ENCODE data around the gene NKIRAS2. TPM values are rescaled to one million over a fixed set of nuclear protein-coding genes. Genes with fewer than 3 reads are reported as not detected.

NKIRAS2 gene
- total RNA-seq: 10 to 100 TPM; 43.8 to 46.2 TPM

GRCh38 chr17:42019509-42020404 is at the start of gene NKIRAS2:
Gene NKIRAS2, plus strand, starts transcription at chr17:42020090. Its CDS starts 1,488 bp downstream, at chr17:42021578.
- no peaks in the 10 kb centered on the region for H3K9me3 ChIP-seq
- peak; percentile 67 for DNase-seq (ENCODE audit: low spot score)
- peak within 1 kb of the TSS; percentile 43 to 76 for H3K27ac ChIP-seq
- peaks cover 29 to 47% of the 10 kb centered on the region in 2 donors for H3K4me1 ChIP-seq (ENCODE audit: control insufficient read depth in 1 of 2, low read depth in 2 of 2)
- peak within 1 kb of the TSS; percentile 97 for H3K4me3 ChIP-seq
- H3K36me3 ChIP-seq: peaks cover 21% of the 10 kb centered on the region
- ATAC-seq (ENCODE audit: insufficient number of reproducible peaks, low FRiP score, low read depth): peak; percentile 41
- peak; percentile 98 for TF ChIP-seq CTCF (IDR thresholded peaks at IDR 0.05)
- no peaks in the 10 kb centered on the region for H3K27me3 ChIP-seq (replicated peaks; ENCODE audit: insufficient read depth)

GRCh38 chr17:41970901-41971331 is 49.0 kb upstream of the NKIRAS2 start:
- no peaks in the 10 kb centered on the region for H3K9me3 ChIP-seq
- ATAC-seq (ENCODE audit: insufficient number of reproducible peaks, low FRiP score, low read depth) (no peak), DNase-seq (ENCODE audit: low spot score) (no peak)
- peaks cover 4 to 39% of the 10 kb centered on the region in 2 donors for H3K4me1 ChIP-seq (ENCODE audit: control insufficient read depth in 1 of 2, low read depth in 2 of 2)
- no peaks in the 10 kb centered on the region for H3K27me3 ChIP-seq (replicated peaks; ENCODE audit: insufficient read depth)
- no peak overlapping the region for H3K27ac ChIP-seq
- no peak for TF ChIP-seq CTCF (IDR thresholded peaks at IDR 0.05)
- H3K36me3 ChIP-seq: peaks cover 33% of the 10 kb centered on the region
- H3K4me3 ChIP-seq: no peak overlapping the region

GRCh38 chr17:41971721-41972523 is 48.0 kb upstream of the NKIRAS2 start:
- Histone ChIP-seq H3K27me3 (replicated peaks; ENCODE audit: insufficient read depth) (no peaks in the 10 kb centered on the region), H3K9me3 (no peaks in the 10 kb centered on the region), H3K4me3 (no peak overlapping the region), H3K36me3 (peaks cover 41% of the 10 kb centered on the region), H3K4me1 (ENCODE audit: control insufficient read depth in 1 of 2, low read depth in 2 of 2) (peaks cover 4 to 41% of the 10 kb centered on the region in 2 donors), H3K27ac (no peak overlapping the region)
- no peak for ATAC-seq (ENCODE audit: insufficient number of reproducible peaks, low FRiP score, low read depth)
- no peak for DNase-seq (ENCODE audit: low spot score)
- TF ChIP-seq CTCF (IDR thresholded peaks at IDR 0.05): no peak

GRCh38 chr17:41972571-41973407 is 47.1 kb upstream of the NKIRAS2 start:
- DNase-seq (ENCODE audit: low spot score) (no peak), ATAC-seq (ENCODE audit: insufficient number of reproducible peaks, low FRiP score, low read depth) (no peak)
- Histone ChIP-seq H3K9me3 (no peaks in the 10 kb centered on the region), H3K4me3 (no peak overlapping the region), H3K36me3 (peaks cover 44% of the 10 kb centered on the region), H3K27me3 (replicated peaks; ENCODE audit: insufficient read depth) (no peaks in the 10 kb centered on the region), H3K4me1 (ENCODE audit: control insufficient read depth in 1 of 2, low read depth in 2 of 2) (peaks cover under 1 to 37% of the 10 kb centered on the region in 2 donors), H3K27ac (no peak overlapping the region)
- TF ChIP-seq CTCF (IDR thresholded peaks at IDR 0.05): no peak

All from thoracic aorta (tissue), 2 donors.